HG02610 (cell line): ENCODE data around the gene NKX6-2.

Experiments
- ATAC-seq: cut with Tn5 transposase; IDR thresholded peaks from one replicate; pipeline ENCODE4 v1.9.1; 2021; ENCODE audit warnings: mild to moderate bottlenecking, moderate library complexity; ENCODE audit not compliant: unreplicated experiment

The NKX6-2 gene

GRCh38 chr10:132762267-132762666 is 23.7 kb downstream of the NKX6-2 start:
- no peak for ATAC-seq

DNA sequence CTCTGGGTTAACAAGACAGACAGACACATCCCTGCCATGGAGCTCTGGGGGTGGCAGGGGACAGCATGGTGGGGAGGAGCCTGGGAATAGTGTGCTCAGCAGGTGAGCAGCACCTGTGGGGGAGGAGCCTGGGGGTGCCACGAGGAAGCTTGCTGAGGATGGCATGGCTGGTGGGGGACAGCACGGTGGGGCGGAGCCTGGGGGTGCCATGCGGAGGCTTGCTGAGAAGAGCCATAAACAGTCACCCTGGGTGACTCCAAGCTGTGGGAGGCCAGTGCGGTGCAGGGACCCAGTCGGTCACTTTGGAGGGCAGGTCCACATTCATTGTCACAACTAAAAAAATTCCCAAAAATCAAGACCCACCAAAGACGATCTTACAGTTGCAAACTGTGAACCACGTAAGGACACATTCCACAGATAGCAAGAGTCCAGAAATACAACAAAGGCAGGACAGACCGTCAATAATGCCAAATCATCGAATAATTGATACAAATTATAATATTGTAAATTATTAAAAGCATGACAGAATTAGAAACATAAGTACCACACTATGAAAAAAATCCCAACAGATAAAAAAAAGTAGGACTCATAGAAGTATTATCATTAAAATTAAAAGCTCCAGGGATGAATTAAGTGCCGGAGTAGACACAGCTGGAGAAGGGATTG is 24.4 kb downstream of the NKX6-2 start:
- no peak for ATAC-seq

DNA sequence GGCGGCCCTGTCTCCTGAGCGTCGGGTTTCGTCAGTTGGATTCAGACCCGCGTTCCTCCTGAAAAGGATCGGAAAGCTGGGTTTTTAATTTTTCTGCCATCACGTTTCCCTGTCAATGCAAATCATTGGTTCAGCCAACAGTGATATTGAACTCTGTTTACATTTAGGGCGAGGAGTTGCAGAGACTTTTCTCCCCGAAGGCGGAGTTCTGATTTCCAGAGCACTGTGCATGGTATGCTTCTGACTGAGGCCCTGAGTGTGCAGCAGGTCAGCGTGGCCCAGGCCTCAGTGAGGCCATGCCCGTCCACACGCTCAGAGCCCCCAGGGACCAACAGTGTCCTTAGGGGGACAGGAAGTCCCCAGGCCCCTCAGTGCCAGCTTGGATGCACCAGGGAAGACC is 27.1 kb downstream of the NKX6-2 start:
- ATAC-seq: no peak

GRCh38 chr10:132757171-132757570 is 28.8 kb downstream of the NKX6-2 start:
- ATAC-seq: no peak

GRCh38 chr10:132756591-132756990 is 29.4 kb downstream of the NKX6-2 start:
- ATAC-seq: no peak

DNA sequence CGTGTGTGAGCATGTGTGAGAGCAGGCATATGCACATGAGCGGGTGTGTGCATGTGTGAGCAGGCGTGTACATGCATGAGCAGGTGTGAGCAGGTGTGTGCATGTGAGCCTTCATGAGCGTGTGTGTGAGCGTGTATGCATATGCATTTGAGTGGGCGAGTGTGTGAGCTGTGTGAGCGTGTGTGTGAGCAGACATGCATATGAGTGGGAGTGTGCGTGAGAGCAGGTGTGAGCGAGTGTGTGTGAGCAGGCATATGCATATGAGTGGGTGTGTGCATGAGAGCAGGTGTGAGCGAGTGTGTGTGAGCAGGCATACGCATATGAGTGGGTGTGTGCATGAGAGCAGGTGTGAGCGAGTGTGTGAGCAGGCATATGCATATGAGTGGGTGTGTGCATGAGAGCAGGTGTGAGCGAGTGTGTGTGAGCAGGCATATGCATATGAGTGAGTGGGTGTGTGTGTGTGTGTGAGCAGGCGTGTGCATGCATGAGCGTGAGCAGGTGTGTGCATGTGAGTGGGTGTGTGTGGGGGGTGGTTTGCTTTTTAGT is 30.7 kb downstream of the NKX6-2 start:
- ATAC-seq: no peak

DNA sequence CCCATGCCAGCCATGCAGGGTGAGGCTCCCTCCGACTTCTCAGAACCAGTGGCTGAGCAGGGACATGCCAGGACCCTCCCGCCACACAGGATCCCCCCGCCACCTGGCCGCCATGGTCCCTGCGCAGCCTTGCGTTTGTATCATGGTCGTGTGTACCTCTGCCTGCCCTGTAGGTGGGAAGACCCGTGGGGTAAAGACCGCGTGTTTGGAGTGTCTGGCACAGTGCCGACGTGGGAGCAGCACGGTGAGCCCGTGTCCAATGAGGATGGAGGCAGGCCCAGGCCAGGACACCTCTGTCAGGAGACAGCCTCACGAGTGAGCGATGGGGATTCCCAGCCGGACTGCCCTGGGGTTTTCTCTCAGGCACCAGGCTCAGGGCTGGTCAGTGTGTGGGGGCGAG is 31.9 kb downstream of the NKX6-2 start:
- ATAC-seq: no peak

DNA sequence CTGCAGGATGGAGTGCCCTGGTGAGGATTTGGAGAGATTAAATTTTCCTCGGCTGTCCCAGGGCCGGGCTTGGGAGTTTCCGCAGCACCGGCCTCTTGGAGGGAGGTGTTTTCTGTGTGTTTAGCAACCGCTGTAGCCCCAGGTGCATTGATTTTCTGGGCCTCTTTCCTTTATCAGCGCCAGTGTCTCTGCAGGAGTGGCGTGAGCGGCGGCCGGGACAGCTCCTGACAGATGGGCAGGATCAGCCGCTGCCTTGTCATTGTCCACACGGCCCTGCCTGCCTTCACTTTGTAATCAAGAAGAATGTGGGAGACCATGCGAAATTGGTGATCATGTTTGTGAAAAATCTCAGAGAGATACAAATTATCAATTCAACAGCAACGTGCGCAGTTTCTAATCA is 32.4 kb downstream of the NKX6-2 start:
- ATAC-seq: no peak

GRCh38 chr10:132752961-132753360 is 33.0 kb downstream of the NKX6-2 start:
- no peak for ATAC-seq

DNA sequence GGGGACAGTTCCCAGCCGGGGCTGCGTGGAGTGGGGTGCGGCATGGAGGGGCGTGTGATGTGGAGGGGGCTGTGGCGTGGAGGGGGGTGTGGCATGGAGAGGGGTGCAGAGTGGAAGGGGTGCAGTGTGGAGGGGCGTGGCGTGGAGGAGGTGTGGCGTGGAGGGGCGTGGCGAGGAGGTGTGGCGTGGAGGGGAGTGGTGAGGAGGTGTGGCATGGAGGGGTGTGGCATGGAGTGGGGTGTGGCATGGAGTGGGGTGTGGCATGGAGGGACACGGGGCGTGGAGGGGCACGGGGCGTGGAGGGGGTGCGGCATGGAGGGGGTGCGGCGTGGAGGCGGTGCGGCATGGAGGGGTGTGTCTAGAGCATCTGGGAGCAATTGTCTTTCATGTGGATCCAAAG is 33.6 kb downstream of the NKX6-2 start:
- no peak for ATAC-seq

DNA sequence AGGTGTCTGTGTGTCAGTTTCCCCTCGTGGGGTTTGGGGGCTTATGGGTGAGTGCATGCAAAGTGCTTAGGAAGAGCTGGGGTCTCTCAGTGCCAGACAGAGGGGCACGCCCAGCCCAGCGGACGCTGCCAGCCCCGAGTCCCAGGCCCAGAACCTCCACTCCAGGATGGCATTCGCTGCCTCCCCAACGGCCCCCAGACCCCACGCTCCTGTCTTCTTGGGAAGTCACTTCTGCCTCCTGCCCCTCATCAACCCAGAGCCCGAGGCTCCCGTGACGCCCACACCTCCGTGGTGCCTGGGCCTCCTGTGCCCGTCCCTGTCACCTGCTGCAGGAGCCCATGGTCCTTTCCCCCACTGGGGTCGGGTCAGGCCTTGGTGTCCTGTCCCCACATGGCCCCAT is 35.0 kb downstream of the NKX6-2 start:
- no peak for ATAC-seq

GRCh38 chr10:132749371-132749795 is 36.6 kb downstream of the NKX6-2 start:
- ATAC-seq: no peak

DNA sequence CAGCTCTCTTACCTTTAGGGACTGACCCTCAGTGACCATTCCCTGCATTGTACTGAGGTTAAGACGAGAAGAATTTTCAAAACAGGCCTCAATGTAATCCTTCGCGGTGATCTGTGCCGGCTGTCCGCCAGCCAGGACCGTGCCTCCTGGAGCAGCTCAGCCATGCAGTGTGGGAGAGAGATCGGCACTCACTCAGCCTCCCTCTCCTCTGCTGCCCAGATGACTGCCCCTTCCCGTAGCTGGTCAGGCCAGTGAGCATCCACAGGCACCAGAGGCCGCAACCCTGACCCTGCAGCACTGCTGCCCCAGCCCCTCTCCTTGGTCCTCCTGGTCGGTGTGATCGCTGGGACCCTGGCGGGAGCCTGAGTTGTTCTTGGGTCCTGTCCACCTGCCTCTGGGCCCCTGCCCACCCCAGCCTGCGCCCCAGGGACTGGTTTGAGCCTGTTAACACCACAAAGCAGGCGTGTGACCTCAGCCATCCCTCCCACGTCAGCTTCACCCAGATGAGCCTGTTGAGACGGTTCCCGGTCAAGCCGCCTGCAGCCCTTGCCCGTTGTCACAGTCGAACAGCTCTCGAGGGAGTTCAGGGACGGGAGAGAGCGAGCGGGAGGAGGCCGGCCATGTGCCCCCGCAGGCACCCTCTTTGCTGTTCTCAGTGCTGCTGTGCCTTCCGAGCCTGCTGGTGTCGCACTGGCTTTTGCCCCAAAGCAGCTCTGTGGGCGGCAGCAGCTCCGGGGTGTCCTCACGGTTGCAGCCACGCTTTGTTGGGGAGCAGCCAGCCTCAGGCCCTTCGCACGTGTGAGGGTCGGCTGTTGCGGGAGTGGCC is 37.2 kb downstream of the NKX6-2 start:
- no peak for ATAC-seq

DNA sequence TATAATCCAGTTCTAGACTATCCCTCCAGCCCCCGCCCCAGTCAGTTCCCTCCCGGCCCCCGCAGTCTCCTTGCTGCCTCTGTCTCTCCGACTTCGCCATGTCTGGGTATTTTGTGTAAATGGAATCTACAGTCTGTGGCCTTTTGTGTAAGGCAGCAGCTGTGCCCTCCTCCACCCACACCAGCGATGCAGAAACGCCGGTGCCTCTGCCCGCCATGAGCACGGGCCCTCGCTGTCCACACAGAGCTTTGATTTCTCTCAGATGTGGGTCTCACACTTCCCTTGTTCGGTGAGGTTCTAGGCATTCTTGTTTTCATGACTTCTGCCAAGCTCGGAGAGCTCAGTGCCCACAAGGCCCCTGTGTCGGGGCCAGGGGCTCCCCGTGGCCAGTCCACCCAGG is 37.8 kb downstream of the NKX6-2 start:
- no peak for ATAC-seq

DNA sequence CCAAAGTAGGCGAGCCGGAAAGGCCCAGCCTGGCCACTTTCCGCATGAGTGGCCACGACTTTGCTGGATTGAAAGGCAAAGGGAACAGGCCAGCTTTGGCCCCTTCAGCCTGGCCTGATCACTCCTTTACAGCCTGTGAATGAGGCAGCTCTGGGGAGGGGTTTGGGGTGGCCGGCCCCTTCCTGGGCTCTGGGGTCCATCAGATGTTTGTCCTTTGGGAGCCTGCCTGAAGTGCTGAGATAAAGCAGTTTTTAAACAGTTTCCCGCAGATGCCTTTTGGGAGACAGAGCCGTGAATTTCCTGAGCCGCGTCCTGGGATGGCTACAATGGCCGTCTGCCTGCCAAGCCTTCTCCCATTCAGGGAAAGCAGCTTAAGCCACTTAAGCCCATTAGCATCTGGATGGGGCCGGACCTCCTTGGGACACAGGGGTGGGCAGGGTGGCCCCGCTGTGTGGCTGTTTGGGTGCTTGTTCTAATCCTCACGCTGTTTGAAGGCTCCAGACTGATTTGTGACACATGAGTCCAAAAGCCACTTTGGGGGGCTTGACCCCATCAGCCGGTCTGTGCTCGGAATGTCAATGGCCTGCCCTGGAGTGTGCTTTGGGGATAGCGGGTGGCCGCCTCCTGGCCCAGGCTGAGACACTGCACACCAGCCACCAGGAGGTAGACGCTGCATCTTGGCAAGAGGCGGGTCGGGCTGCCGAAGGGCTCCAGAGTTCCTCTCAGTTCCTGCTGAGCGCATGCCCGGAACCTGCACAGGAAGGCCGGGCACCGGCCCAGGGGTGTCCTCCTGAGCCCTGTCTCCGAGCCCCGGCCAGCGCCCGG is 38.9 kb downstream of the NKX6-2 start:
- no peak for ATAC-seq

- ATAC-seq: no peak
Measured at GRCh38 chr10:132746386-132746785, 39.6 kb downstream of the NKX6-2 start.

DNA sequence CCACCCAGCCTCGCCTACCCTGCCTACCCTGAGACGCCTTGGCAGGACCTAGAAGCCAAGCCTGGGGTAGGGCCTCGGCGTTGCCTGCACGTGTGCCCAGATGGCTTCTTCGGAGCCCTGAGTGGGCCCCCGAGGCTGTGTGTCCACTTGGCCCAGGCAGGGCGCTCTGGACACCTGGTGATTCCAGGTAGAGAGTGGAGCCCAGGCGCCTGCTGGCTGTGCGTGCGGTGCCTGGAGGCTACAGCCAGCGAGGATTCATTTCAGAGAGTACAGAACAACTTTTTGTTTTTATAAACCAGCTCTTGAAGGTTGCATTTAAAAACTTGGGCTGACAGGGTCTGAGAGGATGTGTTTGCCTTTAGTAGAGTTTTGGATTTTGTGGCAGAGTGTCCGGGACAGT is 40.0 kb downstream of the NKX6-2 start:
- ATAC-seq: no peak

DNA sequence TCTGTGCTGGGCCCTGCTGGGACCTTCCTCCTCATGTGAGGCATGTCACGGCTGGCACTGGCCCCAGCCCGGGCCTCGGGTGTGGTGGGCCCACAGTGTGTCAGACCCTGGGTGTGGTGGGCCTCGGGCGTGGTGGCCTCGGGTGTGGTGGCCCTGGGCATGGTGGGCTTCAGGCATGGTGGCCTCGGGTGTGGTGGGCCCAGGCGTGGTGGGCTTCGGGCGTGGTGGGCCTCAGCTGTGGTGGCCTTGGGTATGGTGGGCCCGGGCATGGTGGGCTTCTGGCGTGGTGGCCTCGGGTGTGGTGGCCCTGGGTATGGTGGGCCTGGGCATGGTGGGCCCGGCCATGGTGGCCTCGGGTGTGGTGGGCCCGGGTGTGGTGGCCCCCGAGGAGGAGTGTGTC is 40.4 kb downstream of the NKX6-2 start:
- no peak for ATAC-seq

- ATAC-seq: no peak
Measured at GRCh38 chr10:132744839-132745238, 41.1 kb downstream of the NKX6-2 start.

- no peak for ATAC-seq
Measured at GRCh38 chr10:132743925-132744490, 41.9 kb downstream of the NKX6-2 start.
